HepG2 (cell line): ENCODE measurements around the gene C20orf204. TPM values are rescaled to one million over a fixed set of nuclear protein-coding genes. Genes with fewer than 3 reads are reported as not detected.
A peak's percentile ranks its signal among the peaks of the same experiment; 100 is the strongest.

Source experiments
- AGO2 ChIP-seq: fragments of 200-400 bp; formaldehyde crosslinking; optimal IDR thresholded peaks from 2 replicates; pipeline ENCODE3; 2017; ENCODE audit warnings: mild to moderate bottlenecking, low read depth, low read length, moderate library complexity
- ARNT2 ChIP-seq: sonication (generic); formaldehyde crosslinking; IDR thresholded peaks from 2 replicates; pipeline ENCODE4 v1.8.0; 2022; ENCODE audit warnings: mild to moderate bottlenecking, low read depth, missing genetic modification reagents, moderate library complexity
- FOXO1 ChIP-seq: sonication (generic); formaldehyde crosslinking; IDR thresholded peaks from 2 replicates; pipeline ENCODE4 v1.4.0; 2020; ENCODE audit warnings: missing genetic modification reagents
- HDAC6 ChIP-seq: fragments of 200-600 bp; sonication (generic); IDR thresholded peaks from 2 replicates; pipeline ENCODE4 v1.7.0; 2017; ENCODE audit warnings: mild to moderate bottlenecking, antibody characterized with exemption, low read length, low read depth
- MLLT10 ChIP-seq: sonication (generic); formaldehyde crosslinking; IDR thresholded peaks from 2 replicates; pipeline ENCODE4 v1.4.0; 2020; ENCODE audit warnings: missing genetic modification reagents
- MTF1 ChIP-seq: sonication (generic); formaldehyde crosslinking; IDR thresholded peaks from 2 replicates; pipeline ENCODE4 v1.5.0; 2020; ENCODE audit warnings: missing genetic modification reagents
- NCOA1 ChIP-seq: sonication (generic); formaldehyde crosslinking; IDR thresholded peaks from 2 replicates; pipeline ENCODE4 v1.9.0; 2021; ENCODE audit warnings: missing genetic modification reagents
- NR2C2 ChIP-seq: sonication (generic); formaldehyde crosslinking; IDR thresholded peaks from 2 replicates; pipeline ENCODE4 v1.4.0; 2020; ENCODE audit warnings: missing genetic modification reagents, mild to moderate bottlenecking, moderate library complexity, borderline replicate concordance
- NRL ChIP-seq: sonication (generic); formaldehyde crosslinking; IDR thresholded peaks from 2 replicates; pipeline ENCODE4 v1.5.0; 2020; ENCODE audit warnings: missing genetic modification reagents, mild to moderate bottlenecking, moderate library complexity, borderline replicate concordance
- PITX1 ChIP-seq: sonication (generic); formaldehyde crosslinking; IDR thresholded peaks from 2 replicates; pipeline ENCODE4 v1.5.1; 2020; ENCODE audit warnings: mild to moderate bottlenecking, missing genetic modification reagents
- SKI ChIP-seq: fragments of 450-650 bp; IDR thresholded peaks from one replicate; pipeline ENCODE4 v1.6.1; 2018; ENCODE audit warnings: mild to moderate bottlenecking; ENCODE audit not compliant: partially characterized antibody
- SOX6 ChIP-seq, 2 experiments: fragments of 450-650 bp in 1 of 2; sonication (generic) in 1 of 2; formaldehyde crosslinking in 1 of 2; IDR thresholded peaks; 2 replicates each; pipeline versions ENCODE4 v1.4.0 to v1.6.1; 2017 to 2020; ENCODE audit warnings: antibody characterized with exemption in 1 of 2, mild to moderate bottlenecking in 1 of 2, missing genetic modification reagents in 1 of 2
- SRSF9 ChIP-seq: fragments of 200-400 bp; formaldehyde crosslinking; IDR thresholded peaks from 2 replicates; pipeline ENCODE4 v1.6.1; 2018; ENCODE audit warnings: borderline replicate concordance, mild to moderate bottlenecking, low read depth, low read length; ENCODE audit not compliant: insufficient read depth, poor library complexity, severe bottlenecking
- TGIF2 ChIP-seq: IDR thresholded peaks from 2 replicates; pipeline ENCODE4 v1.6.1; 2016; ENCODE audit warnings: control low read depth, missing compliant biosample characterization
- ZNF510 ChIP-seq: sonication (generic); formaldehyde crosslinking; IDR thresholded peaks from 2 replicates; pipeline ENCODE4 v1.4.0; 2020; ENCODE audit warnings: low read depth, mild to moderate bottlenecking, missing genetic modification reagents
- ZNF556 ChIP-seq: sonication (generic); formaldehyde crosslinking; IDR thresholded peaks from 2 replicates; pipeline ENCODE4 v1.4.0; 2020; ENCODE audit warnings: mild to moderate bottlenecking, missing genetic modification reagents, borderline replicate concordance
- ZNF567 ChIP-seq: sonication (generic); formaldehyde crosslinking; IDR thresholded peaks from 2 replicates; pipeline ENCODE4 v1.8.1; 2023; ENCODE audit warnings: mild to moderate bottlenecking, missing genetic modification reagents, borderline replicate concordance
- ZNF576 ChIP-seq: sonication (generic); formaldehyde crosslinking; IDR thresholded peaks from 2 replicates; pipeline ENCODE4 v1.4.0; 2020; ENCODE audit warnings: mild to moderate bottlenecking, missing genetic modification reagents
- ZNF598 ChIP-seq: sonication (generic); formaldehyde crosslinking; IDR thresholded peaks from 2 replicates; pipeline ENCODE4 v1.5.1; 2020; ENCODE audit warnings: mild to moderate bottlenecking, missing genetic modification reagents, borderline replicate concordance
- polyA plus RNA-seq, 8 experiments: library from polyadenylated mRNA; depleted of rRNA in 3 of 8; stranded (reverse) in 7 of 8; unstranded in 1 of 8; fragments of >200 nt; fragmentation: Illumina TruSeq in 4 of 8; extraction: Trizol in 4 of 8; gene quantifications; 2 replicates each; pipeline versions ENCODE4 v1.2.1 to v1.2.3, GENCODE V29; 2011 to 2016; ENCODE audit warnings: low read depth in 4 of 8, missing spikeins in 1 of 8, mixed read lengths in 1 of 8; ENCODE audit not compliant: insufficient read depth in 1 of 8
- total RNA-seq, 5 experiments: library from RNA; depleted of rRNA; stranded (reverse); fragments of >200 nt; fragmentation: Illumina TruSeq; extraction: Trizol; gene quantifications; 2 replicates each; pipeline ENCODE4 v1.2.3, GENCODE V29; 2016; ENCODE audit warnings: low read depth in 1 of 5
- TF ChIP-seq, protein P1 (sequence below): IDR thresholded peaks from 2 replicates; pipeline ENCODE4 v1.6.1; 2016
- TF ChIP-seq, protein P2 (sequence below): sonication (generic); formaldehyde crosslinking; IDR thresholded peaks from 2 replicates; pipeline ENCODE4 v1.5.0; 2020; ENCODE audit warnings: mild to moderate bottlenecking, missing genetic modification reagents
- TF ChIP-seq, protein P3 (sequence below): sonication (generic); formaldehyde crosslinking; IDR thresholded peaks from 2 replicates; pipeline ENCODE4 v1.8.0; 2022; ENCODE audit warnings: mild to moderate bottlenecking, missing genetic modification reagents
- TF ChIP-seq, protein P4 (sequence below): sonication (generic); formaldehyde crosslinking; IDR thresholded peaks from 2 replicates; pipeline ENCODE4 v1.5.0; 2020; ENCODE audit warnings: missing genetic modification reagents

C20orf204 gene
- total and polyA plus RNA-seq, 2 of the 13 experiments (the other 11 are each of a cell fraction or from before 2014, with no cell fraction given): 22.1 to 80.0 TPM

GRCh38 chr20:64040231-64041039 is 4.5 kb downstream of the C20orf204 start (continued):
- TF ChIP-seq ZNF576 (0 out of 2 replicates have a peak, but pooled peaks have one; percentile 62), MTF1 (no peak), SOX6 (IDR thresholded peaks at IDR 0.05) (no peak), SOX6 (CRISPR knock-in tag; IDR thresholded peaks at IDR 0.05) (0 out of 2 replicates have a peak, but pooled peaks have one; percentile 27), NR2C2 (CRISPR knock-in tag) (peak; percentile 62; the same call in 1 of the 2 replicates), PITX1 (CRISPR knock-in tag) (0 out of 2 replicates have a peak, but pooled peaks have one; percentile 6), MLLT10 (CRISPR knock-in tag) (no peak), AGO2 (peak; percentile 99), NRL (CRISPR knock-in tag) (no peak), ZNF598 (CRISPR knock-in tag) (no peak), ZNF510 (CRISPR knock-in tag) (0 out of 2 replicates have a peak, but pooled peaks have one; percentile 6), HDAC6 (no peak), ARNT2 (CRISPR knock-in tag) (no peak), NCOA1 (CRISPR knock-in tag) (peak; percentile 74; the same call in 1 of the 2 replicates), TGIF2 (CRISPR knock-in tag) (no peak), ZNF556 (CRISPR knock-in tag) (no peak), ZNF567 (CRISPR knock-in tag) (no peak), SKI (no peak), SRSF9 (no peak), FOXO1 (CRISPR knock-in tag) (no peak; the same call in 1 of the 2 replicates)
- TF ChIP-seq, protein P1, sequence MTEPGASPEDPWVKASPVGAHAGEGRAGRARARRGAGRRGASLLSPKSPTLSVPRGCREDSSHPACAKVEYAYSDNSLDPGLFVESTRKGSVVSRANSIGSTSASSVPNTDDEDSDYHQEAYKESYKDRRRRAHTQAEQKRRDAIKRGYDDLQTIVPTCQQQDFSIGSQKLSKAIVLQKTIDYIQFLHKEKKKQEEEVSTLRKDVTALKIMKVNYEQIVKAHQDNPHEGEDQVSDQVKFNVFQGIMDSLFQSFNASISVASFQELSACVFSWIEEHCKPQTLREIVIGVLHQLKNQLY: no peak
- TF ChIP-seq, protein P2, sequence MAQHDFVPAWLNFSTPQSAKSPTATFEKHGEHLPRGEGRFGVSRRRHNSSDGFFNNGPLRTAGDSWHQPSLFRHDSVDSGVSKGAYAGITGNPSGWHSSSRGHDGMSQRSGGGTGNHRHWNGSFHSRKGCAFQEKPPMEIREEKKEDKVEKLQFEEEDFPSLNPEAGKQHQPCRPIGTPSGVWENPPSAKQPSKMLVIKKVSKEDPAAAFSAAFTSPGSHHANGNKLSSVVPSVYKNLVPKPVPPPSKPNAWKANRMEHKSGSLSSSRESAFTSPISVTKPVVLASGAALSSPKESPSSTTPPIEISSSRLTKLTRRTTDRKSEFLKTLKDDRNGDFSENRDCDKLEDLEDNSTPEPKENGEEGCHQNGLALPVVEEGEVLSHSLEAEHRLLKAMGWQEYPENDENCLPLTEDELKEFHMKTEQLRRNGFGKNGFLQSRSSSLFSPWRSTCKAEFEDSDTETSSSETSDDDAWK (CRISPR knock-in tag): no peak
- TF ChIP-seq, protein P3, sequence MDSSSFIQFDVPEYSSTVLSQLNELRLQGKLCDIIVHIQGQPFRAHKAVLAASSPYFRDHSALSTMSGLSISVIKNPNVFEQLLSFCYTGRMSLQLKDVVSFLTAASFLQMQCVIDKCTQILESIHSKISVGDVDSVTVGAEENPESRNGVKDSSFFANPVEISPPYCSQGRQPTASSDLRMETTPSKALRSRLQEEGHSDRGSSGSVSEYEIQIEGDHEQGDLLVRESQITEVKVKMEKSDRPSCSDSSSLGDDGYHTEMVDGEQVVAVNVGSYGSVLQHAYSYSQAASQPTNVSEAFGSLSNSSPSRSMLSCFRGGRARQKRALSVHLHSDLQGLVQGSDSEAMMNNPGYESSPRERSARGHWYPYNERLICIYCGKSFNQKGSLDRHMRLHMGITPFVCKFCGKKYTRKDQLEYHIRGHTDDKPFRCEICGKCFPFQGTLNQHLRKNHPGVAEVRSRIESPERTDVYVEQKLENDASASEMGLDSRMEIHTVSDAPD (CRISPR knock-in tag): no peak
- TF ChIP-seq, protein P4, sequence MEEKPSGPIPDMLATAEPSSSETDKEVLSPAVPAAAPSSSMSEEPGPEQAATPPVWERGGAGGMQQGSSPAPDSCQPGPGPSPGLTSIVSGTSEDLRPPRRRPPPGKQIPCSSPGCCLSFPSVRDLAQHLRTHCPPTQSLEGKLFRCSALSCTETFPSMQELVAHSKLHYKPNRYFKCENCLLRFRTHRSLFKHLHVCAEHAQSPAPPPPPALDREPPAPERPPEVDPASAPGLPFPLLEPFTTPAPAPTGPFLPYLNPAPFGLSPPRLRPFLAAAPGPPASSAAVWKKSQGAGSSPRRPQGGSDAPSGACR (CRISPR knock-in tag): no peak; the same call in 1 of the 2 replicates
